Thymus (tissue), 11 donors: ENCODE measurements around the gene ZACN. TPM values are rescaled to one million over a fixed set of nuclear protein-coding genes. Genes with fewer than 3 reads are reported as not detected.

Experiments
- DNase-seq, 9 donors: peaks; one replicate each; pipeline ENCODE4 v3.0.0-alpha.2; 2013; ENCODE audit warnings: low spot score in 9 of 9, low read depth in 6 of 9, missing footprints in 1 of 9
- H3K27ac ChIP-seq, 2 donors: one replicate each; pipeline ENCODE4 v1.5.1; 2013; ENCODE audit warnings: control low read depth in 1 of 2, low read depth in 1 of 2, low read length in 1 of 2, mild to moderate bottlenecking in 1 of 2, moderate library complexity in 1 of 2
- H3K27me3 ChIP-seq, 2 donors: one replicate each; pipeline ENCODE4 v1.5.1; 2013; ENCODE audit warnings: low read length in 1 of 2; ENCODE audit not compliant: control insufficient read depth in 2 of 2, insufficient read depth in 1 of 2
- H3K36me3 ChIP-seq, 2 donors: one replicate each; pipeline ENCODE4 v1.5.1; 2013; ENCODE audit warnings: low read length in 1 of 2, mild to moderate bottlenecking in 1 of 2, moderate library complexity in 1 of 2; ENCODE audit not compliant: control insufficient read depth in 2 of 2, insufficient read depth in 2 of 2
- H3K4me1 ChIP-seq, 2 donors: one replicate each; pipeline ENCODE4 v1.5.1; 2013; ENCODE audit warnings: low read length in 2 of 2; ENCODE audit not compliant: control insufficient read depth in 2 of 2, insufficient read depth in 2 of 2
- H3K4me3 ChIP-seq, 2 donors: one replicate each; pipeline ENCODE4 v1.5.1; 2013; ENCODE audit warnings: low read length in 2 of 2, control low read depth in 1 of 2, mild to moderate bottlenecking in 1 of 2
- H3K9me3 ChIP-seq, 2 donors: one replicate each; pipeline ENCODE4 v1.5.1; 2013; ENCODE audit warnings: low read length in 1 of 2, mild to moderate bottlenecking in 1 of 2; ENCODE audit not compliant: control insufficient read depth in 2 of 2, insufficient read depth in 1 of 2
- whole genome bisulfite sequencing: extraction: QIAGEN DNeasy Blood & Tissue Kit; methylation state at CpG from one replicate; pipeline ENCODE4 v1.1.7; 2013; 5-methylcytosine and 5-hydroxymethylcytosine counted together
- polyA plus RNA-seq: library from polyadenylated mRNA; stranded (reverse); fragments of 200-250 nt; gene quantifications from one replicate; pipeline ENCODE4 v1.2.3, GENCODE V29; 2013
- total RNA-seq: library from RNA; stranded (reverse); fragments of 120-200 nt; gene quantifications from one replicate; pipeline ENCODE4 v1.2.4, GENCODE V29; 2013
- donor health status: healthy.

ZACN gene
- total and polyA plus RNA-seq, 2 donors = 1.5 to 10.3 TPM

- Histone ChIP-seq H3K27ac (peak overlapping the region in 1 of 2 donors; percentile 31), H3K9me3 (no peaks in the 10 kb centered on the region), H3K4me3 (no peak overlapping the region), H3K4me1 (peaks cover 0 to 15% of the 10 kb centered on the region in 2 donors), H3K36me3 (peaks cover 90 to 91% of the 10 kb centered on the region in 2 donors), H3K27me3 (no peaks in the 10 kb centered on the region)
- 77% methylated on average over 23 of the region's 23 CpGs for WGBS
- no peak for DNase-seq
Observed at GRCh38 chr17:76091526-76092286, 12.7 kb downstream of the ZACN start.

GRCh38 chr17:76092526-76093413 is 13.8 kb downstream of the ZACN start:
- Histone ChIP-seq H3K4me1 (peaks cover 0 to 15% of the 10 kb centered on the region in 2 donors), H3K27me3 (no peaks in the 10 kb centered on the region), H3K27ac (no peak overlapping the region), H3K36me3 (peaks cover 86 to 90% of the 10 kb centered on the region in 2 donors), H3K9me3 (no peaks in the 10 kb centered on the region), H3K4me3 (no peak overlapping the region)
- 90% methylated on average over 20 of the region's 20 CpGs for WGBS
- no peak for DNase-seq

- no peak for DNase-seq
- no peaks in the 10 kb centered on the region for H3K27me3 ChIP-seq
- peaks cover 0 to 15% of the 10 kb centered on the region in 2 donors for H3K4me1 ChIP-seq
- H3K27ac ChIP-seq = no peak overlapping the region
- H3K36me3 ChIP-seq = peaks cover 78 to 86% of the 10 kb centered on the region in 2 donors
- H3K9me3 ChIP-seq = no peaks in the 10 kb centered on the region
- no peak overlapping the region for H3K4me3 ChIP-seq
- 89% methylated on average over 11 of the region's 11 CpGs for WGBS
Observed at GRCh38 chr17:76094046-76094445, 15.1 kb downstream of the ZACN start.

- Histone ChIP-seq H3K4me1 (peaks cover 0 to 8% of the 10 kb centered on the region in 2 donors), H3K36me3 (peaks cover 75 to 79% of the 10 kb centered on the region in 2 donors), H3K27me3 (no peaks in the 10 kb centered on the region), H3K4me3 (no peak overlapping the region), H3K9me3 (no peaks in the 10 kb centered on the region), H3K27ac (no peak overlapping the region)
- WGBS = 93% methylated on average over 13 of the region's 13 CpGs
- DNase-seq = no peak
Observed at GRCh38 chr17:76095943-76096342, 17.0 kb downstream of the ZACN start.

GRCh38 chr17:76097716-76098295 is 18.8 kb downstream of the ZACN start:
- H3K36me3 ChIP-seq = peaks cover 67 to 73% of the 10 kb centered on the region in 2 donors
- no peak overlapping the region for H3K27ac ChIP-seq
- no peak overlapping the region for H3K4me3 ChIP-seq
- H3K9me3 ChIP-seq = no peaks in the 10 kb centered on the region
- WGBS = 94% methylated on average over 19 of the region's 19 CpGs
- no peaks in the 10 kb centered on the region for H3K27me3 ChIP-seq
- DNase-seq = no peak
- peaks cover 5 to 8% of the 10 kb centered on the region in 2 donors for H3K4me1 ChIP-seq

- peaks cover 0 to 8% of the 10 kb centered on the region in 2 donors for H3K9me3 ChIP-seq
- H3K4me1 ChIP-seq = peaks cover 20% of the 10 kb centered on the region in 2 donors
- peaks cover 27 to 29% of the 10 kb centered on the region in 2 donors for H3K36me3 ChIP-seq
- no peaks in the 10 kb centered on the region for H3K27me3 ChIP-seq
- no peak for DNase-seq
- H3K4me3 ChIP-seq = peak overlapping the region; percentile 72 to 89
- peak overlapping the region; percentile 41 to 80 for H3K27ac ChIP-seq
- WGBS = 6% methylated on average over 4 of the region's 4 CpGs
Observed at GRCh38 chr17:76102944-76103273, 23.9 kb downstream of the ZACN start.

- Histone ChIP-seq H3K27ac (peak within 1 kb of the TSS; percentile 64 to 85), H3K4me3 (peak within 1 kb of the TSS; percentile 72 to 89), H3K4me1 (peaks cover 20% of the 10 kb centered on the region in 2 donors), H3K9me3 (peaks cover 0 to 8% of the 10 kb centered on the region in 2 donors), H3K27me3 (no peaks in the 10 kb centered on the region), H3K36me3 (peaks cover 23 to 25% of the 10 kb centered on the region in 2 donors)
- WGBS = 6% methylated on average over 55 of the region's 55 CpGs
- DNase-seq = peak; percentile 79 to 98 (median 96)
Observed at GRCh38 chr17:76103274-76104139, 24.5 kb downstream of the ZACN start, which contains the start of gene EXOC7. TSS of gene EXOC7 (minus strand) at chr17:76103787. CDS start at chr17:76103692, 95 bp downstream.

GRCh38 chr17:76104140-76104895 is 25.3 kb downstream of the ZACN start:
- Histone ChIP-seq H3K9me3 (peaks cover 0 to 8% of the 10 kb centered on the region in 2 donors), H3K27ac (peak overlapping the region; percentile 64 to 85), H3K4me1 (peaks cover 20% of the 10 kb centered on the region in 2 donors), H3K4me3 (peak overlapping the region; percentile 72 to 89), H3K36me3 (peaks cover 18 to 25% of the 10 kb centered on the region in 2 donors), H3K27me3 (no peaks in the 10 kb centered on the region)
- DNase-seq = no peak
- WGBS = 86% methylated on average over 29 of the region's 29 CpGs
